Measurements from ENCODE around the gene CNEP1R1.
"Not testable (repeated sequence)": the region's sequence is repeated elsewhere in the genome, so short reads cannot be mapped to it uniquely, and the experiment has no call there.

CNEP1R1 gene

DNA sequence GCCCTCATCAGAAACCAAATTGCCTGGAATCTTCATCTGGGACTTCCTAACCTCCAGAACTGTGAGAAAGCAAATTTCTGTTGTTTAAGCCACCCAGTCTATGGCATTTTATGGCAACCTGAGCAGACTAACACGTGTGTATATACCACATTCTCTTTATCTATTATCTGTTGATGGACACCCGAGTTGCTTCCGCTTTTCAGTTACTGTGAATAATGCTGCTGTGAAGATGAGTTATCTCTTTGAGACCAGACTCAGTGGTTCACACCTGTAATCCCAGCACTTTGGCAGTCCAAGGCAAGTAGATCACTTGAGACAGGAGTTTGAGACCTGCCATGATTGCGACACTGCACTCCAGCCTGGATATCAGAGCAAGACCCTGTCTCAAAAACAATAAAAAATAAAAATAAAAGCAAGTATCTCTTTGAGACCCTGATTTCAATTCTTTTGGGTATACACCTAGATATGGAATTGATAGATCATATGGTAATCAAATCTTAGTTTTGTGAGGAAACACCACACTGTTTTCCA, 27.2 kb upstream of the CNEP1R1 start:
- 80 to 94% methylated on average over 1 to 3 of the region's 4 CpGs for WGBS, 2 experiments (ENCODE audit: insufficient coverage in 2 of 2)

DNA sequence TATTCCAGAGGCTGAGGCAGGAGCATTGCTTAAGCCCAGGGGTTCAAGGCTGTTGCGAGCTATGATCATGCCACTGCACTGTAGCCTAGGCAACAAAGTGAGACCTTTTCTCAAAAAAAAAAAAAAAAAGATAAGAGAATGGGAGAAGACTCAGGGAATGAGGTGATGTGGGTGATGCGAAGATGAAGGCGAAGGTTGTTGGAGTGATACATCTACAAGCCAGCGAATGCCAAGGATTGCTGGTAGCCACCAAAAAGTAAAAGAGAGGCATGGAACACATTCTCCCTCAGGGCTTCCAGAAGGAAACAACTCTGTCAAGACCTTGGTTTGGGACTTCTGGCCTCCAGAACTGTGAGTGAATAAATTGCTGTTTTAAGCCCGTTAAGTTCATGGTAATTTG, 26.0 kb upstream of the CNEP1R1 start:
- H3K4me3 ChIP-seq (ENCODE audit: extremely low read depth, insufficient read depth, low read length, poor library complexity, severe bottlenecking), result no peak overlapping the region

More for the DNA sequence above, 27.2 kb upstream of the CNEP1R1 start:
- Histone ChIP-seq H3K4me3 (ENCODE audit: extremely low read depth, insufficient read depth, low read length, poor library complexity, severe bottlenecking) (no peak overlapping the region), H3K27ac (ENCODE audit: low read depth, low read length, severe bottlenecking) (no peak overlapping the region), H3K4me1 (ENCODE audit: control insufficient read depth, insufficient read depth, low read length, poor library complexity, severe bottlenecking) (no peaks in the 10 kb centered on the region), H3K9me3 (ENCODE audit: control insufficient read depth, low read length) (no peaks in the 10 kb centered on the region), H3K36me3 (ENCODE audit: control insufficient read depth, insufficient read depth, low read length) (no peaks in the 10 kb centered on the region)

DNA sequence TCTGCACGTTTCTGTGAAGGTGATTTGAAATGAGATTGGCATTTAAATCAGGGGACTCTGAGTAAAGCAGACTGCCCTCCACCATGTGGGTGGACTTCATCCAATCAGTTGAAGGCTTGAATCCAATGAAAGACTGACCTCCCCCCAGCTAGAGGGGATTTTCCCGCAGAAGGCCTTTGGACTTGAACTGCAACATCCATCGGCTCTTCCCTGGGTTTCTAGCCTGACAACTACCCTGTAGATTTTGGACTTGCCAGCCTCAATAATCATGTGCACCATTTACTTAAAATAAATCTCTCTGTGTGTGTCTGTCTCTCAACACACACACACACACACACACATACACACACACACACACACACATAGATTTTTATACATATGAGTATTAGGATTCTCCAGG, 23.9 kb upstream of the CNEP1R1 start:
- H3K27ac ChIP-seq (ENCODE audit: low read depth, low read length, severe bottlenecking), result no peak overlapping the region
- no peaks in the 10 kb centered on the region for H3K36me3 ChIP-seq (ENCODE audit: control insufficient read depth, insufficient read depth, low read length)
- H3K4me1 ChIP-seq (ENCODE audit: control insufficient read depth, insufficient read depth, low read length, poor library complexity, severe bottlenecking), result no peaks in the 10 kb centered on the region
- 63 to 88% methylated on average over 1 to 3 of the region's 3 CpGs for WGBS, 2 experiments (ENCODE audit: insufficient coverage in 2 of 2)
- H3K9me3 ChIP-seq (ENCODE audit: control insufficient read depth, low read length), result no peaks in the 10 kb centered on the region
- no peak overlapping the region for H3K4me3 ChIP-seq (ENCODE audit: extremely low read depth, insufficient read depth, low read length, poor library complexity, severe bottlenecking)

More for the DNA sequence above, 26.0 kb upstream of the CNEP1R1 start:
- WGBS, 2 experiments (ENCODE audit: insufficient coverage in 2 of 2), result 91 to 100% methylated on average over 2 to 4 of the region's 5 CpGs
- no peaks in the 10 kb centered on the region for H3K9me3 ChIP-seq (ENCODE audit: control insufficient read depth, low read length)
- H3K36me3 ChIP-seq (ENCODE audit: control insufficient read depth, insufficient read depth, low read length), result no peaks in the 10 kb centered on the region
- H3K4me1 ChIP-seq (ENCODE audit: control insufficient read depth, insufficient read depth, low read length, poor library complexity, severe bottlenecking), result no peaks in the 10 kb centered on the region
- H3K27ac ChIP-seq (ENCODE audit: low read depth, low read length, severe bottlenecking), result no peak overlapping the region

DNA sequence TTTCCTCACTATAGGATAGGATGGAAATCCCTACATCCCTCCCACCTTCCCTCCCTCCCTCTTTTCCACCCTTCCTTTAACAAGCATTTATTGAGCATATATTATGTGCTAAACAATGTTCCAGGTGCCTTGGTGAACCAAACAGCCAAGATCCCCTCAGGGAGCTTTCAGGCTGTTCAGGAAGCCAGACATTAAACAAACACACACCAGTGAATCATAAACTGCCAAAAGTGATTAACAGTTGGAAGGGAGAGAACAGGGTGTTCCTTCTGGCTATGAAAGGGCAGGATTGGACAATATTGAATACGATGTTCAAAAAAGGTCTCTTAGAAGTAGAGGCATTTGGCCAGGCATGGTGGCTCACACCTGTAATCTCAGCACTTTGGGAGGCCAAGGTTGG, 22.8 kb upstream of the CNEP1R1 start:
- Histone ChIP-seq H3K36me3 (ENCODE audit: control insufficient read depth, insufficient read depth, low read length) (no peaks in the 10 kb centered on the region), H3K4me1 (ENCODE audit: control insufficient read depth, insufficient read depth, low read length, poor library complexity, severe bottlenecking) (no peaks in the 10 kb centered on the region), H3K9me3 (ENCODE audit: control insufficient read depth, low read length) (no peaks in the 10 kb centered on the region), H3K27ac (ENCODE audit: low read depth, low read length, severe bottlenecking) (no peak overlapping the region), H3K4me3 (ENCODE audit: extremely low read depth, insufficient read depth, low read length, poor library complexity, severe bottlenecking) (no peak overlapping the region)
- WGBS, 2 experiments (ENCODE audit: insufficient coverage in 2 of 2), result 73 to 100% methylated on average over 1 of the region's 1 CpG

DNA sequence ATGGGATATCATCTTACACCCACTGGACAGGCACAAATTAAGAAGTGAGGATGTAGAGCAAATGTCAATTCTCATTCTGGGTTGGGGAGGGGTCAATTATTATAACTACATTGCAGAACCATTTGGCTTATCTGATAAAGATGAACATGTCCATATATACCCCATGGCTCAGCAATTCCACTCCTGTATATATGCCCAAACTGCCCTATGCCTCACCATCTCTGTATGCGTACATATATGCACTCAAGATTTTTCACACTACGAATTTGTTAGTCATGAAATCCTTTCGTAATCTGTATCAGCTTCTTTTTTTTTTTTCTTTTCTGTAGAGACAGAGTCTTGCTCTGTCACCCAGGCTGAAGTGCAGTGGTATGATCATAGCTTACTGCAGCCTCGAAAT, 20.8 kb upstream of the CNEP1R1 start:
- 79 to 87% methylated on average over 2 to 3 of the region's 4 CpGs for WGBS, 2 experiments (ENCODE audit: insufficient coverage in 2 of 2)
- Histone ChIP-seq H3K9me3 (ENCODE audit: control insufficient read depth, low read length) (no peaks in the 10 kb centered on the region), H3K36me3 (ENCODE audit: control insufficient read depth, insufficient read depth, low read length) (no peaks in the 10 kb centered on the region), H3K27ac (ENCODE audit: low read depth, low read length, severe bottlenecking) (no peak overlapping the region), H3K4me1 (ENCODE audit: control insufficient read depth, insufficient read depth, low read length, poor library complexity, severe bottlenecking) (no peaks in the 10 kb centered on the region), H3K4me3 (ENCODE audit: extremely low read depth, insufficient read depth, low read length, poor library complexity, severe bottlenecking) (no peak overlapping the region)

DNA sequence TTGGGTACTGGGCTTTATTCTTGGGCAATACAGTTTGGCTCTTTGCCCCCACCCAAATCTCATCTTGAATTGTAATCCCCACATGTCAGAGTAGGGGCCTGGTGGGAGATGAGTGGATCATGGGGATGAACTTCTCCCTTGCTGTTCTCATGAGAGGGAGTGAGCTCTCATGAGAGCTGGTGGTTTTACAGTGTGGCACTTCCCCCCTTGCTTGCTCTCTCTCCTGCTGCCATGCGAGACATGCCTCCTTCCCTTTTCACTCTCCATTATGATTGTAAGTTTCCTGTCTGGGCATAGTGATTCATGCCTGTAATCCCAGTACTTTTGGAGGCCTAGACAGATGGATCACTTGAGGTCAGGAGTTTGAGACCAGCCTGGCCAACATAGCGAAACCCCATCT, 18.1 kb upstream of the CNEP1R1 start:
- H3K27ac ChIP-seq (ENCODE audit: low read depth, low read length, severe bottlenecking), result no peak overlapping the region
- no CpG with 5 or more reads among the region's 2 CpGs for WGBS, 2 experiments (ENCODE audit: insufficient coverage in 2 of 2)
- H3K4me3 ChIP-seq (ENCODE audit: extremely low read depth, insufficient read depth, low read length, poor library complexity, severe bottlenecking), result no peak overlapping the region
- H3K9me3 ChIP-seq (ENCODE audit: control insufficient read depth, low read length), result no peaks in the 10 kb centered on the region
- H3K4me1 ChIP-seq (ENCODE audit: control insufficient read depth, insufficient read depth, low read length, poor library complexity, severe bottlenecking), result no peaks in the 10 kb centered on the region
- no peaks in the 10 kb centered on the region for H3K36me3 ChIP-seq (ENCODE audit: control insufficient read depth, insufficient read depth, low read length)

DNA sequence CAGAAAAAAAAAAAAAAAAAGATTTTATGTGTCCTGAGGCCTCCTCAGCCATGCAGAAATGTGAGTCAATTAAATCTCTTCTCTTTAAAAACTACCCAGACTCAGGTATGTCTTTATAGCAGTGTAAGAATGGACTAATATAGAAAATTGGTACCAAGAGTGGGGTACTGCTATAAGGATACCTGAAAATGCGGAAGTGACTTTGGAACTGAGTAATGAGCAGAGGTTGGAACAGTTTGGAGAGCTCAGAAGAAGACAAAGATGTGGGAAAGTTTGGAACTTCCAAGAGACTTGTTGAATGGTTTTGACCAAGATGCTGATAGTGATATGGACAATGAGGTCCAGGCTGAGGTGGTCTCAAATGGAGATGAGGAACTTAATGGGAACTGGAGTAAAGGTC, 17.3 kb upstream of the CNEP1R1 start:
- H3K9me3 ChIP-seq (ENCODE audit: control insufficient read depth, low read length), result no peaks in the 10 kb centered on the region
- H3K4me1 ChIP-seq (ENCODE audit: control insufficient read depth, insufficient read depth, low read length, poor library complexity, severe bottlenecking), result no peaks in the 10 kb centered on the region
- 100% methylated on average over 1 of the region's 1 CpG for WGBS, 2 experiments (ENCODE audit: insufficient coverage in 2 of 2)
- H3K36me3 ChIP-seq (ENCODE audit: control insufficient read depth, insufficient read depth, low read length), result no peaks in the 10 kb centered on the region
- H3K27ac ChIP-seq (ENCODE audit: low read depth, low read length, severe bottlenecking), result no peak overlapping the region
- no peak overlapping the region for H3K4me3 ChIP-seq (ENCODE audit: extremely low read depth, insufficient read depth, low read length, poor library complexity, severe bottlenecking)

DNA sequence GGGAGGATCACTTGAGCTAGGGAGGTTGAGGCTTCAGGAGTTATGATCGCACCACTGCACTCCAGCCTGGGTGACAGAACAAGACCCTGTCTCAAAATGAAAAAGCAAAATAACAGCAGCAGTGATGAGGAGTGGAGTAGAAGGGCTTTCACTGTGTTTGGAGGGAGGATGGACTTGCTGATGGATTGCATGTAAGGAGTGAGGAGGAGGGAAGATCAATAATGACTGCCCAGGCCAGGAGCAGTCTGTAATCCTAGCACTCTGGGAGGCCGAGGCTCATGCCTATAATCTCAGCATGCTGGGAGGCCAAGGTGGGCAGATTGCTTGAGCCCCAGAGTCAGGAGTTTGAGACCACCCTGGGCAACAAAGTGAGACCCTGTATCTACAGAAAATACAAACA, 14.8 kb upstream of the CNEP1R1 start:
- H3K9me3 ChIP-seq (ENCODE audit: control insufficient read depth, low read length), result no peaks in the 10 kb centered on the region
- 87 to 100% methylated on average over 1 to 2 of the region's 2 CpGs for WGBS, 2 experiments (ENCODE audit: insufficient coverage in 2 of 2)
- no peak overlapping the region for H3K4me3 ChIP-seq (ENCODE audit: extremely low read depth, insufficient read depth, low read length, poor library complexity, severe bottlenecking)
- no peaks in the 10 kb centered on the region for H3K36me3 ChIP-seq (ENCODE audit: control insufficient read depth, insufficient read depth, low read length)
- H3K27ac ChIP-seq (ENCODE audit: low read depth, low read length, severe bottlenecking), result no peak overlapping the region
- no peaks in the 10 kb centered on the region for H3K4me1 ChIP-seq (ENCODE audit: control insufficient read depth, insufficient read depth, low read length, poor library complexity, severe bottlenecking)

DNA sequence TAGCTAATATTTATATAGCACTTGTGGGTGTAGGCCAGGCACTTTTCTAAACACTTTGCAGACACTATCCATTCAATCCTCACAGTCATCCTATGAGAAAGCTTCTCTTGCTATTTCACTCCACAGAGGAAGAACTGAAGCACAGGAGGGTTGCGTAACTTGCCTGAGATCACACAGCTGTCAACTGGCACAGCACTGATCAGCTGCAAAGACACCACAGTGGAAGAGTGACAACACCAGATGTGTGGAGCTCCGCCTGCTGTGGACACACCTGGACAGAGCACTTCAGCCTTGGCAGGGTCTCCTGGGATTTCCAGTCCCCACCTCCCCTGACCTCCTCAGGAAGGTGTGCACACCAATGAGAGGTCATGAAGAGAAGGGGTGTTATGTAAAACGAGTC, 13.3 kb upstream of the CNEP1R1 start:
- Histone ChIP-seq H3K27ac (ENCODE audit: low read depth, low read length, severe bottlenecking) (no peak overlapping the region), H3K4me3 (ENCODE audit: extremely low read depth, insufficient read depth, low read length, poor library complexity, severe bottlenecking) (no peak overlapping the region), H3K9me3 (ENCODE audit: control insufficient read depth, low read length) (no peaks in the 10 kb centered on the region), H3K4me1 (ENCODE audit: control insufficient read depth, insufficient read depth, low read length, poor library complexity, severe bottlenecking) (no peaks in the 10 kb centered on the region), H3K36me3 (ENCODE audit: control insufficient read depth, insufficient read depth, low read length) (no peaks in the 10 kb centered on the region)
- WGBS, 2 experiments (ENCODE audit: insufficient coverage in 2 of 2), result 83 to 94% methylated on average over 2 of the region's 3 CpGs

DNA sequence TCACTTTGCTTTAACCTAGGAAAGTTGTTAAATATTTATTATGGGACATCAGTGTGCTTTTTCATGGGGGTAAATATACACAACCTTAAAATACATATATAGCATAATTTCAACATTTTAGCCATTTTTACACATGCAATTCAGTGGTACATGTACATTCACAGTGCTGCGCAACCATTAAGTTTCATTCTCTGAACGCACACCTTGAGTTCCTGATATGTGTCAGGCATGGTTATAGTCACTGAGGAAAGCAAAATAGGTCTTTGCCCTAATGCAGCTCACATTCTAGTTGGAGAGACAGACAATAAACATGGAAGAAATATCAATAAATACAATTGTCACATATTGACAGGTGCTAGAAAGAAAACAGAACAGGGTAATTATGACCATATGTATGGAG, 12.8 kb upstream of the CNEP1R1 start:
- H3K4me3 ChIP-seq (ENCODE audit: extremely low read depth, insufficient read depth, low read length, poor library complexity, severe bottlenecking), result no peak overlapping the region
- 100% methylated on average over 2 of the region's 2 CpGs; no CpG with 5 or more reads in 1 of the 2 experiments for WGBS, 2 experiments (ENCODE audit: insufficient coverage in 2 of 2)

DNA sequence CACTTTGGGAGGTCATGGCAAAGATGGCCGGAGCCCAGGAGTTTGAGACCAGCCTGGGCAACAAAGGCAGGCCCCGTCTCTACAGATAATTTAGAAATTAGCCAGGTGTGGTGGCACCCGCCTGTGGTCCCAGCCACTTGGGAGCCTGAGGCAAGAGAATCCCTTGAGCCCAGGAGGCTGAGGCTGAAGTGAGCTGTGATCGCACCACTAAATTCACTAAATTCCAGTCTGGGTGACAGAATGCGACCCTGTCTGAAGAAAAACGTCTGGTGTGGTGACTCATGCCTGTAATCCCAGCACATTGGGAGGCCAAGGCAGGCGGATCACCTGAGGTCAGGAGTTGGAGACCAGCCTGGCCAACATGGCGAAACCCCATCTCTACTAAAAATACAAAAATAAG, 10.8 kb upstream of the CNEP1R1 start:
- WGBS, 2 experiments (ENCODE audit: insufficient coverage in 2 of 2), result 82 to 84% methylated on average over 7 of the region's 8 CpGs
- not testable (repeated sequence) for H3K4me1 ChIP-seq (ENCODE audit: control insufficient read depth, insufficient read depth, low read length, poor library complexity, severe bottlenecking); H3K9me3 ChIP-seq (ENCODE audit: control insufficient read depth, low read length); H3K27ac ChIP-seq (ENCODE audit: low read depth, low read length, severe bottlenecking); H3K4me3 ChIP-seq (ENCODE audit: extremely low read depth, insufficient read depth, low read length, poor library complexity, severe bottlenecking); H3K36me3 ChIP-seq (ENCODE audit: control insufficient read depth, insufficient read depth, low read length)

More for the DNA sequence above, 12.8 kb upstream of the CNEP1R1 start:
- no peaks in the 10 kb centered on the region for H3K4me1 ChIP-seq (ENCODE audit: control insufficient read depth, insufficient read depth, low read length, poor library complexity, severe bottlenecking)
- H3K27ac ChIP-seq (ENCODE audit: low read depth, low read length, severe bottlenecking), result no peak overlapping the region
- no peaks in the 10 kb centered on the region for H3K36me3 ChIP-seq (ENCODE audit: control insufficient read depth, insufficient read depth, low read length)
- H3K9me3 ChIP-seq (ENCODE audit: control insufficient read depth, low read length), result no peaks in the 10 kb centered on the region

Measured in mesodermal cell (in vitro differentiated cells).